ENCODE measurements around the gene YY1AP1.
"Not testable (repeated sequence)": the region's sequence is repeated elsewhere in the genome, so short reads cannot be mapped to it uniquely, and the experiment has no call there.

Gene YY1AP1

DNA sequence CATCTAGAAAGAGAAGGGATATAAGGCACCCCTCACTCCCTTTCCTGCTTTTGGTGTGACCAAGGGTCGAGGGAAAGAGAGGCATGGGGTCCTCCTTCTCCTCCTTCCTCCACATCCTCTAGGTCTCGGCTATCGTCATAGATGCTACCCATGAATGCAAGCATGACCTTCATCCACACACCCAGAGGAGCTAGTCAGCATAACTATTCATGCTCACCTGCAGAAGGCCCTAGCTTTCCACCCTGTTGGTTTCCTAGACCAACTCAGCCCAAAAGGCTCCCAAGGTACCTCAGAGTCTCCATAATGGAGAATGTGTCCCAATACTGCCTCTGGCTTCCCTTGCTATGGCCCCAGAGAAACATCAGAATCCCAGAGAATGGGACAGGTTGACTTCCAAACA lies 45.3 kb downstream of the YY1AP1 start:
- no peak for DNase-seq

DNA sequence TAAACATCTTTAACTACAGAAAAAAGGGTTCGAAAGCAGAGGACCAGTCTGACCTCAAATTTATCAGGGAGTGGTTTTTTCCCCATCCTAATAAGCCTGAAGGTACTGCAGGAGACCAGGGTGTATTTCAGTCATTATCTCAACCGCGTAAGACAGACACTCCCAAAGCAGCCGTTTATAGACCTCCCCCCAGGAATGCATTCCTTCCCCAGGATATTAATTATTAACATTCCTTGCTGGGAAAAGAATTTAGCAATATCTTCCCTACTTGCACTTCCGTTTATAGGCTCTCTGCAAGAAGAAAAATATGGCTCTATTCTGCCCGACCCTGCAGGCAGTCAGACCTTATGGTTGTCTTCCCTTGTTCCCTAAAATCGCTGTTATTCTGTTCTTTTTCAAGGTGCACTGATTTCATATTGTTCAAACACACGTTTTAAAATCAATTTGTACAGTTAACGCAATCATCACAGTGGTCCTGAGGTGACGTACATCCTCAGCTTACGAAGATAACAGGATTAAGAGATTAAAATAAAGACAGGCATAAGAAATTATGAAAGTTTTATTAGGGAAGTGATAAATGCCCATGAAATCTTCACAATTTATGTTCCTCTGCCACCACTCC lies 45.9 kb downstream of the YY1AP1 start:
- not testable (repeated sequence) for DNase-seq

DNA sequence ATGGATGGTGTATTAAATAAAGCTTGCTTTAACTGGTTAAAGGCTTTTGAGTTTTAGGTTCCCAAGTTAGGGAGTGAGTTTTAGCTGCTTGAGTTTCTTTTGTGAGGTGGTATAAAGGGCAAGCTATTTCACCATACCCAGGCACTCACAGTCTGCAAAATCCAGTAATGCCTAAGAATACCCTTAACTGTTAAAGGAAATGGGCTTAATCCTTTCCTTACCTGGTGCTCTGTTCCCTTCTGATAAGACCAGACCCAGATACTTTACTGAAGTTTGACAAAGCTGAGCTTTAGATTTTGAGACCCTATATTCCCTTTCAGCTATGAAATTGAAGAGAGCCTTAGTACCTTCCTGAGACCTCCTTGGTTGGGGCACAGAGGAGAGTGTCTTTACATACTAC lies 48.2 kb downstream of the YY1AP1 start:
- no peak for DNase-seq

DNA sequence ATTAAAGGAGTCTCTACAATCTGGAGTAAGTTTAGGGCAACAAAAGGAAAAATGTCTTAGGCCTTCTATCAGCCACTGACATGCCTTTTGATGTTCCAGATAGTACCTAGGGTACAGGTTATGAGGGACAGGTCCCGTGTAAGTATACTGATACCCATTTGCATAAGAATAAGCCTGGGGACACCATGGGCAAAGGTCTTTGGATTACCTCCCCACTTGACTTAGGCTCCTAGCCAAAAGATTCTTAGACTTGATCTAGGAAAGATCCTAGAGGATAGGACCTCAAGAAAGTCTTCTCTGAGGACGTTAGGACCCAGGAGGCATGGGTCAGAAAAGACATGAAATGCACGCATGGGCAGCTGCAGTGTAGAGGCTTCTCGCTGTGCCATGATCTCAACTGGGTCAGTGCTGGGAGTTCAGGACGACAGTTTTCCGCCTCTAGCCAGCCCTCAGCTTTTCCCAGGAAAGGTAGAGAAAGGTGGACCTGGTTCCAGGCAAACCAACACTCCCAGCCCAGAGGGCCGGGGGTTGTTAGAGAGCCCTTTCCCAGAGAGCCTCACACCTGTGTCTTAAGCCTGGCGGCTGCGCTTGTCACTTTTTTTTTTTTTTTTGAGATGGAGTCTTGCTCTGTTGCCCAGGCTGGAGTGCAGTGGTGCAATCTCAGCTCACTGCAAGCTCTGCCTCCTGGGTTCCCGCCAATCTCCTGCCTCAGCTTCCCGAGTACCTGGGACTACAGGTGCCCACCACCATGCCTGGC lies 52.0 kb downstream of the YY1AP1 start:
- no peak for DNase-seq

DNA sequence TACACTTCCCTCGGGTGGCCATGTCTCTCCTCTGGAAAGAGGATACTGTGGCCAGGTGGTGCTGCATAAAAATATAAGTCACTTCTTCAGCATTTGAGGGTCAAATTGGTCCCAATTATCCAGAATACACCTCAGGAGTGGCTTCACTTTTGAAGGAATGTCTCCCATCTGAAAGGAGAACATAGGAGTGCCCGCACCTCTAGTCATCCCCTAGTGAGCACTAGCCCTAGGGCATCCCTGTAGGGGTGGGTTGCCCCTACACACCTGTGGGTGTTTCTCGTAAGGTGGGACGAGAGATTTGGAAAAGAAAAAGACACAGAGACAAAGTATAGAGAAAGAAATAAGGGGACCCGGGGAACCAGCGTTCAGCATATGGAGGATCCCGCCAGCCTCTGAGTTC lies 62.1 kb downstream of the YY1AP1 start:
- not testable (repeated sequence) for DNase-seq

DNA sequence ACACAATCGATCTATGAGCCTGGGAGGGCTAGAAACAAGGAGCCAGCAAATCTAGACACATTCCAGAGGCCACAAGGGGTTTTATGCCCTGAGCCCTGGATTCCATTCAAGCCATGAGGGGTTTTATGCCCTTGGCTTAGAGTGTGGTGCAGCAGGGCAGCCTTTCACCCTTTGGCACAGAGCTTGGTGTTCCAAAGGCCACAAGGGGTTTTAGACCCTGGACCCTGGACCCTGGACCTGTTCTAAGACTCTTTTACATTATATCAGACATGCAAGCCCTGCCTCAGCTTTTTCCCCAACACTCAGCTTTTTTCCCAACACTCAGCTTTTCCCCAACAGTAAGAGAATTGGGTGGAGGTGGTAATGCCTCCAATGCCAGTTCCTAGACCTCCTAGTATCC lies 65.2 kb downstream of the YY1AP1 start:
- no peak for DNase-seq

DNA sequence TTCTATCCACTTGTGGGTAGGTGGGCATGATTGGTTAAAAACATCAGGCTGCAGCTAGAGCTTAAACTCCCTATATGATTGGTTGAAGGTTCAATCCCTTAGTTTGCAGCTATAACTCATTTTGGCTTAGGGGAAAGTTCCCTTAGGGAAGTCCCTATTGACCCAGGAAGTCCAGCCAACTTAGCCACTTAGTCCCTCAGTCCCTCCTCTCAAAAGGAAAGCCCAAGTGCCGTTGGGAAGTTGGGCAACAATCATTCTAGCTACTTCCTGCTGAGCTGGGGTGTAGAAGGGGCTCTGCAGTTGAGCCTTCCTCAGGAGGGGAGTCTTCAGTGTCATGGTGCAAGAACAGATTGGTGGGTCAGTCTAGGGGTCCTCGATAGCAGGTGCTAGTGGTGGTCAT lies 66.4 kb downstream of the YY1AP1 start:
- no peak for DNase-seq

DNA sequence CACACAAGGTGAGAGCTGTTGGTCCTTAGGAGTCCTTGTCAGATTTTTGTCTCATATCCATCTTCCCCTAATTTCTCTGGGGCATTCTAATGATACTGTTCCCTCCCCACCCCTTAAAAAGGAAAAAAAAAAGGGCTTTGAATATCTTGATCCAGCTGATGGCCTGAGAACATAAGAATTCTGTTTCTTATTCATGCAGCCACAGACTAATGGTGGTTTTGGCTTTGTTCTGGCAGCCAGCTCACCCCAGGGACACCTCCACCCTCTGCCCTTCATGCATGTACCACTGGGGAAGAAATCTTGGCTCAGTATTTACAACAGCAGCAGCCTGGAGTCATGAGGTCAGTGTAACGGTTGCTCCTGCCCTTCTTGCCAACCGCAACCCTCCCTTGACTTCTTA lies 75.3 kb downstream of the YY1AP1 start:
- not testable (repeated sequence) for DNase-seq

DNA sequence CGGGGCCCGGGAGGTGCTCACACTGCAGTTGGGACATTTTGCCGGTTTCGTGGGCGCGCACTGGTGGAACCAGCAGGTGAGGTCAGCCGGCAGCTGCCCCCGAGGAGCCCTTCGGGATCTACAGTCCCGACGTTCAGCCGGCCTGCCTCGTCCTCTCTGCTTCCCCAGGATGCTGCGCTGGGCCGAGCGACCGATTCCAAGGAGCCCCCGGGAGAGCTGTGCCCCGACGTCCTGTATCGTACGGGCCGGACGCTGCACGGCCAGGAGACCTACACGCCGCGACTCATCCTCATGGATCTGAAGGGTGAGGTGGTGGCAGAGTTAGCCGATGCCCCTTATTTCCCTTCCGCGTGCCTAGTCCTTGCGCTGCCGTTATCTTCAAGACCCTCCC lies 78.3 kb downstream of the YY1AP1 start:
- DNase-seq, result not testable (repeated sequence)

DNA sequence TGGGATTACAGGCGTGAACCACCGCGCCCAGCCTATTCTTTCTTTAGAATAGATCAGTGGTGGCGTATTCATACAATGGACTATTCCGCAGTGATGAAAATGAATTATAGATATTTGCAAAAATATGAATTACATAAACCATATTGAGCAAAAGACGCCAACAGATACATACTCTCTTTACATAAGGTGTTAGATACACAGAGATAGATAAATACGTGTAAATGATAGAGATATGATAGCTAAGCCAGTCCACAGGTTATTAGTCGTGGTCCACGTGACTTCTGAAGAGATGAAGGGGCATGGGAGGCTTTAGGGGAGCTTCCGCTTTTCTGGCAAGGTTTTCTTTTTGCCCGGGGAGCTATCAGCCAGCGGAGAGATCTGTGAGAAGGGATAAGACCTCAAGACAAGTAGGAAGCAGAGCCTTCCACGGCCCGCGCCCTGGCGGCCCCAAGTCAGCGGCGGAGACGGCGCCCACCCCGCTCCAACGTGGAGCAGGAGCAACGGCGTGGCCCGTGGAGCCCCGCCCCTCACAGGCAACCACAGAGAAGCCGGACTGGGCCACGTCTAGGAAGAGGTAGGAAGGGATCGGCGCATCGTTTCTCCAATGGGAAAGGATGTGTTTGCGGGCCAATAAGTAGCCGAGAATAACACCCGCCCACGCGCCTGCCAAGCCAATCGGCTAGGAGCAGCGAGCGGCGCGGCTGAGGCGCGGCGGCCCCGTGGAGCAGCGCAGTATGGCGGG lies 78.9 kb downstream of the YY1AP1 start, which contains the start of gene MSTO1:
Gene MSTO1, plus strand, starts transcription at position 704 of the 742 bp plus-strand sequence. Its CDS starts 31 bp downstream, at position 735.
- DNase-seq, result peak; percentile 67 to 86
